ENCODE results near the gene MPG. TPM values are rescaled to one million over a fixed set of nuclear protein-coding genes. Genes with fewer than 3 reads are reported as not detected.

The MPG gene
- total and polyA plus RNA-seq, 12 donors: 32.2 to 88.5 (median 41.1) TPM

DNA sequence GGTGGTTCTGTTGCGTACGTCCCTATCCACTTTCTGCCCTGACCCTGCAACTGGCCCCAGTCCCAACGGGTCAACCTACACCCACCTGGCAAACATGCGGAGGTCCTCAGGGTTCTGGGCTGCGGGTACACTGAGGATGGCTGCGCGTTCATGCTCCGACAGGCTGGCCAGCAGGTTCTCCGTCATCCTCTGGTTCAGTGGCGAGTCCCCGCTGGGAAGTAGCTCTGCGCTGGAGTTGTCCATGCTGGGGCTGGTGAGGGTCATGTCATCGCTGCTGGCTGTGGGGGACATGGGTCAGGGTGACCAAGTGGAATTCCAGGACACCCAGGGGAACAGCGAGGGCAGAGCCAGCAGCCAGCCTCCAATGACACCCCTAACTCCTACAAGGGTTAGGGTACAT, 10.6 kb downstream of the MPG start:
- Histone ChIP-seq H3K27me3 (no peaks in the 10 kb centered on the region), H3K4me1 (peaks cover 19 to 46% (median 35%) of the 10 kb centered on the region in 9 donors), H3K36me3 (peaks cover 0 to 74% (median 30%) of the 10 kb centered on the region in 9 donors), H3K9me3 (no peaks in the 10 kb centered on the region), H3K27ac (no peak overlapping the region), H3K4me3 (no peak overlapping the region)
- no peak for ATAC-seq
- intact Hi-C loops (cut with DNase I): no loop called here
- WGBS, 2 donors: 94 to 97% methylated on average over 14 of the region's 14 CpGs
- TF ChIP-seq, protein P1, sequence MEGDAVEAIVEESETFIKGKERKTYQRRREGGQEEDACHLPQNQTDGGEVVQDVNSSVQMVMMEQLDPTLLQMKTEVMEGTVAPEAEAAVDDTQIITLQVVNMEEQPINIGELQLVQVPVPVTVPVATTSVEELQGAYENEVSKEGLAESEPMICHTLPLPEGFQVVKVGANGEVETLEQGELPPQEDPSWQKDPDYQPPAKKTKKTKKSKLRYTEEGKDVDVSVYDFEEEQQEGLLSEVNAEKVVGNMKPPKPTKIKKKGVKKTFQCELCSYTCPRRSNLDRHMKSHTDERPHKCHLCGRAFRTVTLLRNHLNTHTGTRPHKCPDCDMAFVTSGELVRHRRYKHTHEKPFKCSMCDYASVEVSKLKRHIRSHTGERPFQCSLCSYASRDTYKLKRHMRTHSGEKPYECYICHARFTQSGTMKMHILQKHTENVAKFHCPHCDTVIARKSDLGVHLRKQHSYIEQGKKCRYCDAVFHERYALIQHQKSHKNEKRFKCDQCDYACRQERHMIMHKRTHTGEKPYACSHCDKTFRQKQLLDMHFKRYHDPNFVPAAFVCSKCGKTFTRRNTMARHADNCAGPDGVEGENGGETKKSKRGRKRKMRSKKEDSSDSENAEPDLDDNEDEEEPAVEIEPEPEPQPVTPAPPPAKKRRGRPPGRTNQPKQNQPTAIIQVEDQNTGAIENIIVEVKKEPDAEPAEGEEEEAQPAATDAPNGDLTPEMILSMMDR (IDR thresholded peaks at IDR 0.05): no peak
- DNase-seq: no peak

DNA sequence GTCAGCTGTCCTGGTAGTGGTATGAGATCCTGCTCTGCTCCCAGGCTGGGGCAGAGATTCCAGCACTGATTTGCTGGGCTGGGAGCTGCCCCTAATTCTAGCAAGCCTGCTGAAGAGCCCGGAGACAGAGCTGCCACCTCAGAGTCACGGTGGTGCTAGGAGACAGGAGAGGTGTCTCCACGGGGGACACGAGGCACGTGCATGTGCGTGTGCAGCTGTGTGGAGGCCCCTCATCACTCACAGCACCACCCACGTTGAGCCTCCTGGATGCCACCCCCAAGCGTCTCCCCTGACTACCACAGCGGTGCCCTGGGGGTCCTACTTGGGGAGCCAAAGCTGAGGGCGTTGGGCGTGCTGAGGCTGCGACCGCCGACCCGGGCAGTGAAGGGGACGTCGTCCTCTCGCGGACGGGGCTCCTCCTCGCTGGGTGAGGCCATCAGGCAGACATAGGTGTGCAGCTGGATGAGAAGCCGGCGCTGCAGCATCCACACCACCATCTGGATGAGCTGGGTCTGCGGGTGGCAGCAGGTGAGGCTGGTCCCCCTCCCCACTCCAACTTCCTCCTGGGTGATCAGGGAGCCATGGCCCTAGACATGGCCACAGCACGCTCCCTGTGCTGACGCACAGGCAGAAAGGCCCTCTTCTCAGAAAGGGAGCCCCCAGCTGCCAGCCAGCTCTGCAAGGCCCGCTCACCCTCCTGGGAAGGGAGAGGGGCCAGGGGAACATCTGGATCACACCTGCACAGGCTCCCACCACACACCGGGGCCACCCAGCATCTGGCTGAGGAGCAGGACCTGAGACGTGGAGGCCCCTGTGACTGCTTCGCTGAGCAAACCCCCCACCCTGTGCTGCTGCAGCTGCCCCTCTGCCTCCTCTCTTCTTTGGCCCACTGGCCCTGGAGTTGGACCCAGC, 11.6 kb downstream of the MPG start:
- ATAC-seq (no peak), DNase-seq (no peak)
- intact Hi-C loops (cut with DNase I): no loop called here
- H3K27ac ChIP-seq: no peak overlapping the region
- WGBS, 2 donors: 95% methylated on average over 30 of the region's 30 CpGs
- H3K9me3 ChIP-seq: no peaks in the 10 kb centered on the region
- peaks cover 0 to 80% (median 30%) of the 10 kb centered on the region in 9 donors for H3K36me3 ChIP-seq
- no peaks in the 10 kb centered on the region for H3K27me3 ChIP-seq
- peaks cover 10 to 36% (median 24%) of the 10 kb centered on the region in 9 donors for H3K4me1 ChIP-seq
- TF ChIP-seq, protein P1 (IDR thresholded peaks at IDR 0.05): no peak
- H3K4me3 ChIP-seq: no peak overlapping the region

DNA sequence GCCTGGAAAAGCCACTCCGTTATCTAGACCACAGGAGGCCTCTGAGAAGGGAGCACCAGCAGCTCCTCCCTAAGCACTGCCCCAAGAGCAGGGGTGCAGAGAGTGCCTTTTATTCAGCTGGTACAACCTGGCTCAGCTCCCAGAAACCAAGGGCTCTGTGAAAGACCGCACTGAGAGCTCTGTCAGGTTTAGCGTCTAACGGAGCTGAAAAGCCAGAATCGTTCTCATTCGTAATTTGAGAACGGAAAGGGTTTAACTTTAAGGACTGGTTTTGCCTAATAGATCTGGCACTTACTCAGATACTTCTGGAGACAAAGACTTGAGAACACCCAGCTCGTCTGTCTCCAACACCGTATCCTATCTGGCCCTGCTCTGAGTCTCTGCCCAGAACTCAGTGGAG, 13.5 kb downstream of the MPG start:
- intact Hi-C loops (cut with DNase I): no loop called here

More for the DNA sequence above, 13.5 kb downstream of the MPG start:
- 52% methylated on average over 9 of the region's 9 CpGs for WGBS, 2 donors
- Histone ChIP-seq H3K27me3 (no peaks in the 10 kb centered on the region), H3K4me3 (no peak overlapping the region), H3K4me1 (peaks cover 0 to 20% (median 12%) of the 10 kb centered on the region in 9 donors), H3K9me3 (no peaks in the 10 kb centered on the region), H3K27ac (peak overlapping the region in 7 of 10 donors; percentile 6 to 53 (median 39)), H3K36me3 (peaks cover 0 to 79% (median 25%) of the 10 kb centered on the region in 9 donors)
- ATAC-seq (peak; percentile 45 to 87 (median 70)), DNase-seq (peak in 1 of 2 donors; percentile 68)
- TF ChIP-seq, protein P1 (IDR thresholded peaks at IDR 0.05): no peak
